Adrenal gland (tissue), 12 donors: ENCODE data around the gene MICA. TPM values are rescaled to one million over a fixed set of nuclear protein-coding genes. Genes with fewer than 3 reads are reported as not detected.
"Not testable (repeated sequence)": the region's sequence is repeated elsewhere in the genome, so short reads cannot be mapped to it uniquely, and the experiment has no call there.

Experiments
- DNase-seq, 7 donors: peaks; one replicate each; pipeline ENCODE4 v3.0.0-alpha.2; 2019 to 2020
- H3K27ac ChIP-seq, 5 donors: fragments of 200-600 bp; sonication (generic) in 4 of 5; 1 replicate in 3 of 5; 2 replicates in 2 of 5; pipeline versions ENCODE4 v1.5.1 to v1.8.0; 2016 to 2020; ENCODE audit warnings: mild to moderate bottlenecking in 1 of 5
- H3K27me3 ChIP-seq: fragments of 200-600 bp; 2 replicates; pipeline ENCODE4 v1.8.0; 2021
- H3K36me3 ChIP-seq, 2 donors: fragments of 200-600 bp; replicated peaks in 1 of 2; 1 replicate in 1 of 2; 2 replicates in 1 of 2; pipeline versions ENCODE4 v1.5.1 to v1.8.0; 2018 to 2022
- H3K4me1 ChIP-seq, 2 donors: fragments of 200-600 bp; replicated peaks in 1 of 2; 1 replicate in 1 of 2; 2 replicates in 1 of 2; pipeline versions ENCODE4 v1.5.1 to v1.8.0; 2018 to 2021
- H3K4me3 ChIP-seq, 4 donors: fragments of 200-600 bp; sonication (generic) in 3 of 4; one replicate each; pipeline ENCODE4 v1.5.1; 2016 to 2018
- H3K9me3 ChIP-seq, 3 donors: fragments of 200-600 bp; sonication (generic) in 1 of 3; replicated peaks in 1 of 3; 1 replicate in 2 of 3; 2 replicates in 1 of 3; pipeline versions ENCODE4 v1.5.1 to v1.8.0; 2016 to 2021
- POLR2A ChIP-seq, 2 donors: fragments of 450-650 bp; IDR thresholded peaks; one replicate each; pipeline ENCODE4 v1.6.1; 2017; ENCODE audit warnings: antibody characterized with exemption in 2 of 2, mild to moderate bottlenecking in 2 of 2, moderate library complexity in 1 of 2
- WGBS, 4 donors: extraction: QIAGEN DNeasy Blood & Tissue Kit in 2 of 4; methylation state at CpG; one replicate each; pipeline versions ENCODE4 v1.1.5 to v1.1.7; 2013 to 2017; 5-methylcytosine and 5-hydroxymethylcytosine counted together
- intact Hi-C, 2 donors: fragments of 100-400 bp; cut with DNase I; formaldehyde crosslinking; loops; one replicate each; pipeline versions ENCODE4 v1.14.1 to v1.15.0; 2022 to 2023
- polyA plus RNA-seq, 3 donors: library from polyadenylated mRNA; stranded (reverse); fragments of 200-250 nt in 2 of 3; fragments of 350-450 nt in 1 of 3; fragmentation: Illumina TruSeq in 1 of 3; extraction: RNeasy Lipid Tissue Mini Kit (QIAGEN cat#74804) in 1 of 3; gene quantifications; one replicate each; pipeline ENCODE4 v1.2.3, GENCODE V29; 2013 to 2014
- total RNA-seq, 9 donors: library from RNA; depleted of rRNA in 4 of 9; stranded (reverse); fragments of >200 nt in 4 of 9; fragments of 120-200 nt in 1 of 9; fragmentation: NEBNext Ultra II Directional in 1 of 9; extraction: Animal tissue kit (Norgen Biotek cat#: 25700) in 1 of 9; gene quantifications; one replicate each; pipeline versions ENCODE4 v1.1.0 to v1.2.4, GENCODE V29; 2013 to 2023
- TF ChIP-seq, protein P1 (sequence below), 6 experiments: fragments of 450-650 bp in 4 of 6; fragments of 200-600 bp in 2 of 6; sonication (generic) in 1 of 6; IDR thresholded peaks; 1 replicate in 5 of 6; 2 replicates in 1 of 6; pipeline versions ENCODE4 v1.5.1 to v1.8.0; 2016 to 2021; ENCODE audit warnings: antibody characterized with exemption in 6 of 6, mild to moderate bottlenecking in 2 of 6, moderate library complexity in 1 of 6
- donor health status: healthy with polysubstance abuse.
- donor health status: Bipolar disorder and iron deficiency.
- donor health status: DM: yes; HTN: yes; CAD: no.
- donor health status: DM: no; HTN: no; CAD: no.
- donor health status: DM: no; HTN: no; CAD: no.
- donor health status: DM: yes; HTN: yes; CAD: no.

Gene MICA
- total and polyA plus RNA-seq, 12 donors, result 12.2 to 66.0 (median 36.1) TPM

GRCh38 chr6:31450751-31451150 is 47.4 kb downstream of the MICA start:
- 63 to 77% (median 72%) methylated on average over 4 of the region's 4 CpGs for WGBS, 4 donors
- no peaks in the 10 kb centered on the region for H3K4me1 ChIP-seq
- intact Hi-C loops, result no loop called here

GRCh38 chr6:31452859-31453258 is 49.5 kb downstream of the MICA start:
- intact Hi-C loops, result no loop called here
- no peak overlapping the region for H3K27ac ChIP-seq
- no peaks in the 10 kb centered on the region for H3K27me3 ChIP-seq
- TF ChIP-seq, protein P1, sequence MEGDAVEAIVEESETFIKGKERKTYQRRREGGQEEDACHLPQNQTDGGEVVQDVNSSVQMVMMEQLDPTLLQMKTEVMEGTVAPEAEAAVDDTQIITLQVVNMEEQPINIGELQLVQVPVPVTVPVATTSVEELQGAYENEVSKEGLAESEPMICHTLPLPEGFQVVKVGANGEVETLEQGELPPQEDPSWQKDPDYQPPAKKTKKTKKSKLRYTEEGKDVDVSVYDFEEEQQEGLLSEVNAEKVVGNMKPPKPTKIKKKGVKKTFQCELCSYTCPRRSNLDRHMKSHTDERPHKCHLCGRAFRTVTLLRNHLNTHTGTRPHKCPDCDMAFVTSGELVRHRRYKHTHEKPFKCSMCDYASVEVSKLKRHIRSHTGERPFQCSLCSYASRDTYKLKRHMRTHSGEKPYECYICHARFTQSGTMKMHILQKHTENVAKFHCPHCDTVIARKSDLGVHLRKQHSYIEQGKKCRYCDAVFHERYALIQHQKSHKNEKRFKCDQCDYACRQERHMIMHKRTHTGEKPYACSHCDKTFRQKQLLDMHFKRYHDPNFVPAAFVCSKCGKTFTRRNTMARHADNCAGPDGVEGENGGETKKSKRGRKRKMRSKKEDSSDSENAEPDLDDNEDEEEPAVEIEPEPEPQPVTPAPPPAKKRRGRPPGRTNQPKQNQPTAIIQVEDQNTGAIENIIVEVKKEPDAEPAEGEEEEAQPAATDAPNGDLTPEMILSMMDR (IDR thresholded peaks at IDR 0.05), result no peak
- no peak for TF ChIP-seq POLR2A (IDR thresholded peaks at IDR 0.05)
- DNase-seq, result no peak
- H3K36me3 ChIP-seq, result no peaks in the 10 kb centered on the region
- H3K4me1 ChIP-seq, result no peaks in the 10 kb centered on the region
- no peaks in the 10 kb centered on the region for H3K9me3 ChIP-seq
- H3K4me3 ChIP-seq, result no peak overlapping the region

More at GRCh38 chr6:31450751-31451150, 47.4 kb downstream of the MICA start:
- no peak overlapping the region for H3K4me3 ChIP-seq
- H3K27me3 ChIP-seq, result no peaks in the 10 kb centered on the region
- DNase-seq, result no peak
- TF ChIP-seq, protein P1 (IDR thresholded peaks at IDR 0.05), result no peak
- TF ChIP-seq POLR2A (IDR thresholded peaks at IDR 0.05), result no peak
- no peaks in the 10 kb centered on the region for H3K36me3 ChIP-seq
- H3K9me3 ChIP-seq, result no peaks in the 10 kb centered on the region
- no peak overlapping the region for H3K27ac ChIP-seq

DNA sequence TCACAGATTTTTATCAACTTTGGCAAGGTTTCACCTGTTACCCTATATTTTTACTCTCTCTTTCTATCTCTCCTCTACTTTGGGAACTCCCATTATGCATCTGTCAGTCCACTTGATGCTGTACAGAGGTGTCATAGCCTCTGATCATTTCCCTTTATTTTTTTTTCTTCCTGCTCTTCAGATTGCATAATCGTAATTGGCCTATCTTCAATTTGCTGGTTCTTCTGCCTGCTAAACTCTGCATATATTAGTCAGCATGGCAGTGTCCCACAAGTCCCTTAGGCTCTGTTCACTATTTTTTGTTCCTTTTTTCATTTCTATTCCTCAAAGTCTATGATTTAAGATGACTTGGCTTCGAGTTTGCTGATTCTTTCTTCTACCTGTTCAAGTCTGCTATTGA is 49.9 kb downstream of the MICA start:
- no peaks in the 10 kb centered on the region for H3K9me3 ChIP-seq
- intact Hi-C loops, result no loop called here

DNA sequence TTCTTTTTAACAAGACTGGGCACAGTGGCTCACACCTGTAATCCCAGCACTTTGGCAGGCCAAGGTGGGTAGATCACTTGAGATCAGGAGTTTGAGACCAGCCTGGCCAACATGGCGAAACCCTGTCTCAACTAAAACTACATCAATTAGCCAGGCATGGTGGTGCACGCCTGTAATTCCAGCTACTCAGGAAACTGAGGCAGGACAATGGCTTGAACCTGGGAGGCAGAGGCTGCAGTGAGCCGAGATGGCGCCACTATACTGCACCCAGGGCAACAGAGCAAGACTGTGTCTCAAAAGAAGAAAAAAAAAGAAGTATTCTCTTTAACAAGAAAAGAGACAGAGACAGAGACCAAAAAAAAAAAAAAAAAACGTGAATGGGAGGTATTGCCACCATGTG is 56.5 kb downstream of the MICA start:
- 83 to 86% (median 83%) methylated on average over 5 of the region's 5 CpGs for WGBS, 4 donors
- H3K9me3 ChIP-seq, H3K4me3 ChIP-seq, DNase-seq, H3K36me3 ChIP-seq, H3K27ac ChIP-seq, H3K27me3 ChIP-seq, intact Hi-C loops: not testable (repeated sequence)
- peaks cover 18 to 19% of the 10 kb centered on the region in 2 donors for H3K4me1 ChIP-seq

More for the DNA sequence above, 49.9 kb downstream of the MICA start:
- Histone ChIP-seq H3K27ac (no peak overlapping the region), H3K4me1 (no peaks in the 10 kb centered on the region), H3K27me3 (no peaks in the 10 kb centered on the region), H3K4me3 (no peak overlapping the region), H3K36me3 (no peaks in the 10 kb centered on the region)
- TF ChIP-seq, protein P1 (IDR thresholded peaks at IDR 0.05), result no peak
- TF ChIP-seq POLR2A (IDR thresholded peaks at IDR 0.05), result no peak
- DNase-seq, result no peak
- 59 to 82% (median 62%) methylated on average over 2 of the region's 2 CpGs for WGBS, 4 donors

GRCh38 chr6:31460361-31461025 is 57.1 kb downstream of the MICA start:
- TF ChIP-seq, protein P1 (IDR thresholded peaks at IDR 0.05), result no peak
- no peak for TF ChIP-seq POLR2A (IDR thresholded peaks at IDR 0.05)
- no peak overlapping the region for H3K27ac ChIP-seq
- no peak for DNase-seq
- intact Hi-C loops, result no loop called here
- no peak overlapping the region for H3K4me3 ChIP-seq
- H3K9me3 ChIP-seq, result no peaks in the 10 kb centered on the region
- H3K27me3 ChIP-seq, result no peaks in the 10 kb centered on the region
- peaks cover 18 to 19% of the 10 kb centered on the region in 2 donors for H3K4me1 ChIP-seq
- H3K36me3 ChIP-seq, result no peaks in the 10 kb centered on the region
- WGBS, 4 donors, result 95 to 97% (median 96%) methylated on average over 5 of the region's 5 CpGs
